ENCODE measurements around the gene ZDHHC14.

Gene ZDHHC14

GRCh38 chr6:157468574-157468973 lies 87.6 kb downstream of the ZDHHC14 start:
- no peak overlapping the region for H3K4me3 ChIP-seq (ENCODE audit: low read depth, low read length)
- DNase-seq (ENCODE audit: low read depth, low spot score) = no peak
- TF ChIP-seq CTCF (IDR thresholded peaks at IDR 0.05; ENCODE audit: low read depth, low read length) = no peak
- in situ Hi-C loops (cut with HindIII; ENCODE audit: low sequenced_read_pairs) = no loop called here

- TF ChIP-seq CTCF (IDR thresholded peaks at IDR 0.05; ENCODE audit: low read depth, low read length) = no peak
- in situ Hi-C loops (cut with HindIII; ENCODE audit: low sequenced_read_pairs) = no loop called here
- no peak for DNase-seq (ENCODE audit: low read depth, low spot score)
- H3K4me3 ChIP-seq (ENCODE audit: low read depth, low read length) = no peak overlapping the region
Measured at GRCh38 chr6:157469378-157469777, 88.4 kb downstream of the ZDHHC14 start.

GRCh38 chr6:157471077-157471686 lies 90.2 kb downstream of the ZDHHC14 start:
- in situ Hi-C loops (cut with HindIII; ENCODE audit: low sequenced_read_pairs) = no loop called here
- H3K4me3 ChIP-seq (ENCODE audit: low read depth, low read length) = no peak overlapping the region

GRCh38 chr6:157471895-157472686 lies 91.1 kb downstream of the ZDHHC14 start:
- TF ChIP-seq CTCF (IDR thresholded peaks at IDR 0.05; ENCODE audit: low read depth, low read length) = no peak
- in situ Hi-C loops (cut with HindIII; ENCODE audit: low sequenced_read_pairs) = no loop called here
- no peak overlapping the region for H3K4me3 ChIP-seq (ENCODE audit: low read depth, low read length)
- no peak for DNase-seq (ENCODE audit: low read depth, low spot score)

More at GRCh38 chr6:157471077-157471686, 90.2 kb downstream of the ZDHHC14 start:
- no peak for TF ChIP-seq CTCF (IDR thresholded peaks at IDR 0.05; ENCODE audit: low read depth, low read length)
- DNase-seq (ENCODE audit: low read depth, low spot score) = no peak

GRCh38 chr6:157476797-157477196 lies 95.8 kb downstream of the ZDHHC14 start:
- in situ Hi-C loops (cut with HindIII; ENCODE audit: low sequenced_read_pairs) = no loop called here
- TF ChIP-seq CTCF (IDR thresholded peaks at IDR 0.05; ENCODE audit: low read depth, low read length) = no peak
- H3K4me3 ChIP-seq (ENCODE audit: low read depth, low read length) = no peak overlapping the region
- DNase-seq (ENCODE audit: low read depth, low spot score) = no peak

GRCh38 chr6:157478926-157479325 lies 97.9 kb downstream of the ZDHHC14 start:
- no peak overlapping the region for H3K4me3 ChIP-seq (ENCODE audit: low read depth, low read length)
- no peak for TF ChIP-seq CTCF (IDR thresholded peaks at IDR 0.05; ENCODE audit: low read depth, low read length)
- DNase-seq (ENCODE audit: low read depth, low spot score) = no peak
- in situ Hi-C loops (cut with HindIII; ENCODE audit: low sequenced_read_pairs) = no loop called here

Data from astrocyte of the spinal cord (primary cell).